Breast epithelium (tissue), 3 donors: ENCODE data around the gene GRK5.

ENCODE experiments used
- POLR2AphosphoS5 ChIP-seq, 3 donors: sonication (generic); formaldehyde crosslinking; IDR thresholded peaks; one replicate each; pipeline ENCODE4 v1.6.1; 2017; ENCODE audit warnings: antibody characterized with exemption in 3 of 3
- TF ChIP-seq, protein P1 (sequence below), 3 donors: fragments of 450-650 bp; IDR thresholded peaks; one replicate each; pipeline ENCODE4 v1.5.1; 2016 to 2017; ENCODE audit warnings: antibody characterized with exemption in 3 of 3, mild to moderate bottlenecking in 3 of 3, moderate library complexity in 3 of 3

DNA sequence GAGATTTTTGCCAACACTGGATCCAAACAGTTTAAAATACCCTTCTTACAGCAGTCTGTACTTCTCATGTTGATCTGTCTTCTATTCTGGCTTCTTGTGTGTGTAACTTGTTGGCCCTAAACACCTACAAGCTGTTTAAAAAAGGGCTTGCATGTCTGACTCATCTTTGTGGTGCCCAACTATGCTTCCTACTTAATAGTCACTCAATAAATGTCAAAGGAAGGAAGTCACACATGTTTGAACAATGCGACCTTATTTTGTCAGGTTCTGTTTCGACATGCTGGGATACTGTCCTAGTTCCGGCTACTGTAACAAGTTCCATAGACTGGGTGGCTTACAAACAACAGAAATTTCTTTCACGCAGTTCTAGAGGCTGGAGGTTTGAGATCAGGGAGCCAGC is 9.4 kb upstream of the GRK5 start:
- TF ChIP-seq POLR2AphosphoS5 (IDR thresholded peaks at IDR 0.05), result no peak
- TF ChIP-seq, protein P1, sequence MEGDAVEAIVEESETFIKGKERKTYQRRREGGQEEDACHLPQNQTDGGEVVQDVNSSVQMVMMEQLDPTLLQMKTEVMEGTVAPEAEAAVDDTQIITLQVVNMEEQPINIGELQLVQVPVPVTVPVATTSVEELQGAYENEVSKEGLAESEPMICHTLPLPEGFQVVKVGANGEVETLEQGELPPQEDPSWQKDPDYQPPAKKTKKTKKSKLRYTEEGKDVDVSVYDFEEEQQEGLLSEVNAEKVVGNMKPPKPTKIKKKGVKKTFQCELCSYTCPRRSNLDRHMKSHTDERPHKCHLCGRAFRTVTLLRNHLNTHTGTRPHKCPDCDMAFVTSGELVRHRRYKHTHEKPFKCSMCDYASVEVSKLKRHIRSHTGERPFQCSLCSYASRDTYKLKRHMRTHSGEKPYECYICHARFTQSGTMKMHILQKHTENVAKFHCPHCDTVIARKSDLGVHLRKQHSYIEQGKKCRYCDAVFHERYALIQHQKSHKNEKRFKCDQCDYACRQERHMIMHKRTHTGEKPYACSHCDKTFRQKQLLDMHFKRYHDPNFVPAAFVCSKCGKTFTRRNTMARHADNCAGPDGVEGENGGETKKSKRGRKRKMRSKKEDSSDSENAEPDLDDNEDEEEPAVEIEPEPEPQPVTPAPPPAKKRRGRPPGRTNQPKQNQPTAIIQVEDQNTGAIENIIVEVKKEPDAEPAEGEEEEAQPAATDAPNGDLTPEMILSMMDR (IDR thresholded peaks at IDR 0.05), result no peak
